IPS DF 6.9 (cell line): ENCODE data around the gene UTP14A.
A peak's percentile ranks its signal among the peaks of the same experiment; 100 is the strongest.

Experiments used
- DNase-seq: peaks from one replicate; pipeline ENCODE4 v3.0.0-alpha.2; 2013; ENCODE audit warnings: low read depth, low spot score
- H3K27ac ChIP-seq: one replicate; pipeline ENCODE4 v1.5.1; 2013; ENCODE audit warnings: low read length, control low read depth
- H3K27me3 ChIP-seq: 2 replicates; pipeline ENCODE4 v1.6.1; 2013; ENCODE audit warnings: mild to moderate bottlenecking, low read length; ENCODE audit not compliant: control insufficient read depth, insufficient read depth
- H3K36me3 ChIP-seq: 2 replicates; pipeline ENCODE4 v1.6.1; 2013; ENCODE audit warnings: low read length; ENCODE audit not compliant: control insufficient read depth, insufficient read depth
- H3K4me1 ChIP-seq: 2 replicates; pipeline ENCODE4 v1.6.1; 2013; ENCODE audit warnings: low read length; ENCODE audit not compliant: control insufficient read depth, insufficient read depth
- H3K4me3 ChIP-seq: 2 replicates; pipeline ENCODE4 v1.5.1; 2013; ENCODE audit warnings: mild to moderate bottlenecking, low read length
- H3K9me3 ChIP-seq: 2 replicates; pipeline ENCODE4 v1.6.1; 2013; ENCODE audit warnings: low read length, inconsistent platforms; ENCODE audit not compliant: control insufficient read depth, insufficient read depth
- WGBS: extraction: QIAGEN DNeasy Blood & Tissue Kit; methylation state at CpG from one replicate; pipeline ENCODE4 v1.1.7; 2013; ENCODE audit warnings: mixed read lengths, missing lambda C conversion rate; ENCODE audit not compliant: insufficient read length, insufficient coverage; 5-methylcytosine and 5-hydroxymethylcytosine counted together

UTP14A gene

DNA sequence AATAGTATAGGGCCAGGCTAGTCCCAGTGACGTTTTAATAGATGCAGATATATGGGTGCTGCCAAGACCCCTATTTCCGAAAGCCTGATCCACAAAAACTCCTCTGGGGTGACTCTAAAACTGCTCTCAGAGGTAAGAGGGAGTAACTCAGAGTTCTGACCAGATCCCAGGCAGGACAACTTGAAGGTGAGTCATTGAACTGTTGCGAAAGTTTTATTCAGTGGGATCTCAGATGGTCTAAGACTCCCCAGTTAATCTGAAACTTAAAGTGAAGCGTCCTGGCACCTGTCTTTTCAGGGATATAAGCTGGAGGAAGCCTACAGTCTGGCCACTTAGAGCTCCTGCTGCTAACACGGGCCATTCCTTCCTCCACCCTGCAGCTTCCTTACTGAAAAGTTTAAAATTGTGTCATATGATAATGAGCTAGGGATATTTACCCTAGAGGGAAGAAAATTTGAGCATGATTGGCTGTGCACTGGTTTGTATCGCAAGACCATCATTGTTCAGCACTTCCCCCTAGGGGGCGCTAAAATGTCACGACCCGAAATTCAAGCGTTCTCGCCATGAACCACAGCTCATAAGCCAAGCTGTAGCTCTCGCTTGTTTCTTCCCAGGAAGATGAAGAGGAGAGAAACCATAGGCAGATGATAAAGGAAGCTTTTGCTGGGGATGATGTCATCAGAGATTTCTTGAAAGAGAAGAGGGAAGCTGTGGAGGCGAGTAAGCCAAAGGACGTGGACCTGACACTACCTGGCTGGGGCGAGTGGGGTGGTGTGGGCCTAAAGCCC is 19.5 kb downstream of the UTP14A start:
- no peaks in the 10 kb centered on the region for H3K4me1 ChIP-seq
- DNase-seq = no peak
- H3K27ac ChIP-seq = no peak overlapping the region
- no peaks in the 10 kb centered on the region for H3K27me3 ChIP-seq
- H3K36me3 ChIP-seq = peaks cover 7% of the 10 kb centered on the region; the same call in 1 of the 2 replicates
- no peaks in the 10 kb centered on the region for H3K9me3 ChIP-seq
- WGBS = no CpG with 5 or more reads among the region's 15 CpGs
- no peak overlapping the region for H3K4me3 ChIP-seq

- H3K4me3 ChIP-seq = peak overlapping the region; percentile 94; the same call in 1 of the 2 replicates
- H3K9me3 ChIP-seq = no peaks in the 10 kb centered on the region
- H3K36me3 ChIP-seq = peaks cover 3% of the 10 kb centered on the region; the same call in 1 of the 2 replicates
- H3K27ac ChIP-seq = no peak overlapping the region
- H3K27me3 ChIP-seq = peaks cover 31% of the 10 kb centered on the region
- no peak for DNase-seq
- WGBS = no CpG with 5 or more reads among the region's 13 CpGs
- 0 out of 2 replicates have a peak, but pooled peaks cover 1% of the 10 kb centered on the region for H3K4me1 ChIP-seq
Observed at GRCh38 chrX:129930941-129931410, 25.0 kb downstream of the UTP14A start.

- peaks cover 32% of the 10 kb centered on the region for H3K27me3 ChIP-seq
- H3K4me3 ChIP-seq = peak overlapping the region; percentile 94; the same call in 1 of the 2 replicates
- no CpG with 5 or more reads among the region's 41 CpGs for WGBS
- no peaks in the 10 kb centered on the region for H3K36me3 ChIP-seq
- 0 out of 2 replicates have a peak, but pooled peaks cover 1% of the 10 kb centered on the region for H3K4me1 ChIP-seq
- H3K9me3 ChIP-seq = no peaks in the 10 kb centered on the region
- no peak overlapping the region for H3K27ac ChIP-seq
- DNase-seq = no peak
Observed at GRCh38 chrX:129931411-129932015, 25.5 kb downstream of the UTP14A start.

- Histone ChIP-seq H3K4me1 (0 out of 2 replicates have a peak, but pooled peaks cover 1% of the 10 kb centered on the region), H3K9me3 (no peaks in the 10 kb centered on the region), H3K27ac (no peak overlapping the region), H3K4me3 (peak overlapping the region; percentile 94; the same call in 1 of the 2 replicates), H3K27me3 (peaks cover 37% of the 10 kb centered on the region), H3K36me3 (no peaks in the 10 kb centered on the region)
- no peak for DNase-seq
- no CpG with 5 or more reads among the region's 97 CpGs for WGBS
Observed at GRCh38 chrX:129932016-129932820, 26.3 kb downstream of the UTP14A start.

DNA sequence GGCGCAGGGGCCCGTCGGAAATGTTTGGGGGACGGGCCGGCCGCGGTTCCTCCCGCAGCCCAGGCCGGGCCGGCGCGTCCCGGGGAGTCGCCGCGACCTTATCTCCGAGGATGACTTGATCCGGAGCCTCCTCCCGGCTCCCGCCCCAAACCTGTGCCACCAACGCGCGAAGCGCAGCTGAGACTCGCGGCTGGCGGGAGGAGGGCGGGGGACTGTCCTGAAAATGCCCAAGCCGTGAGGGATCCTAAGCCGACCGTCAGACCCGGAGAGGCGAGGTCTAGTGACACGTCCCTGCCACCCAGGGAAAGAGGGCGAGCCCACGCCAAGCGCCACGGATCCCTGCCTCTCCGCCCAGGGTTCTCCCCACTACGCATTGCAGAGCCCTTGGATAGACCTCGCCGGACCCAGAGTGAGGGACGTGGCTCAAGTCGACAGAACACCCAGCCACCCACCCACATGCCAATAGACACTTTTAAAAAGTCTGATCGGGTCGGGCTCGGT is 26.9 kb downstream of the UTP14A start:
- 0 out of 2 replicates have a peak, but pooled peaks cover 1% of the 10 kb centered on the region for H3K4me1 ChIP-seq
- peaks cover 37% of the 10 kb centered on the region for H3K27me3 ChIP-seq
- H3K9me3 ChIP-seq = no peaks in the 10 kb centered on the region
- DNase-seq = no peak
- H3K27ac ChIP-seq = no peak overlapping the region
- no peaks in the 10 kb centered on the region for H3K36me3 ChIP-seq
- WGBS = no CpG with 5 or more reads among the region's 47 CpGs
- H3K4me3 ChIP-seq = peak overlapping the region; percentile 70; the same call in 1 of the 2 replicates

DNA sequence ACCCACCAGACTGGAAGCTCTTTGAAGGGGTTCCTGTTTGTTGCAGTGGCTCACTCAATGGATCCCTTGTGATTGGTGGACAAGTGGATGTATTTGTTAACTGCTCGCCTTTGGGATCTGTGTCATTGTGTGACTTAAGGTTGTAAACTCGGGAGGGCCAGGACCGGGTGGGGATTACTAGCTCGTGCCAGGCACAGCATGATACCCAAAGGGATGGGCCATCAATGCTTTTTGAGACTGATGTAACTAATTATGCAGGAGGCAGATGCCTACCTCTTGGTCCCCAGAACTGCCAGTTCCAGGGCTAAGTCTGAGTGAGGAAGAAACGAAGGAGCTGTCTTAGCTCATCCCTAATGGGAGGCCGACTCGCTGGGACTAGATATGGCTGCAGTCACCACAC is 27.7 kb downstream of the UTP14A start:
- no peak for DNase-seq
- 0 out of 2 replicates have a peak, but pooled peaks cover 1% of the 10 kb centered on the region for H3K4me1 ChIP-seq
- peaks cover 37% of the 10 kb centered on the region for H3K27me3 ChIP-seq
- no peak overlapping the region for H3K27ac ChIP-seq
- WGBS = no CpG with 5 or more reads among the region's 7 CpGs
- no peaks in the 10 kb centered on the region for H3K36me3 ChIP-seq
- H3K9me3 ChIP-seq = no peaks in the 10 kb centered on the region
- no peak overlapping the region for H3K4me3 ChIP-seq

GRCh38 chrX:129934461-129934860 is 28.5 kb downstream of the UTP14A start:
- 0 out of 2 replicates have a peak, but pooled peaks cover 1% of the 10 kb centered on the region for H3K4me1 ChIP-seq
- H3K27ac ChIP-seq = no peak overlapping the region
- no CpG with 5 or more reads among the region's 10 CpGs for WGBS
- H3K9me3 ChIP-seq = no peaks in the 10 kb centered on the region
- H3K4me3 ChIP-seq = no peak overlapping the region
- peaks cover 37% of the 10 kb centered on the region for H3K27me3 ChIP-seq
- H3K36me3 ChIP-seq = no peaks in the 10 kb centered on the region
- no peak for DNase-seq

GRCh38 chrX:129934952-129935351 is 29.0 kb downstream of the UTP14A start:
- Histone ChIP-seq H3K27ac (no peak overlapping the region), H3K27me3 (peaks cover 40% of the 10 kb centered on the region), H3K9me3 (no peaks in the 10 kb centered on the region), H3K36me3 (no peaks in the 10 kb centered on the region), H3K4me3 (no peak overlapping the region), H3K4me1 (0 out of 2 replicates have a peak, but pooled peaks cover 1% of the 10 kb centered on the region)
- no peak for DNase-seq
- WGBS = no CpG with 5 or more reads among the region's 5 CpGs

- H3K27me3 ChIP-seq = peaks cover 39% of the 10 kb centered on the region
Observed at GRCh38 chrX:129938081-129938480, 32.1 kb downstream of the UTP14A start.

GRCh38 chrX:129939986-129940385 is 34.0 kb downstream of the UTP14A start:
- H3K27ac ChIP-seq = no peak overlapping the region
- H3K27me3 ChIP-seq = peaks cover 21% of the 10 kb centered on the region
- no peak for DNase-seq
- H3K4me1 ChIP-seq = no peaks in the 10 kb centered on the region
- no peaks in the 10 kb centered on the region for H3K9me3 ChIP-seq
- WGBS = no CpG with 5 or more reads among the region's 8 CpGs
- H3K36me3 ChIP-seq = no peaks in the 10 kb centered on the region
- H3K4me3 ChIP-seq = no peak overlapping the region

More at GRCh38 chrX:129938081-129938480, 32.1 kb downstream of the UTP14A start:
- Histone ChIP-seq H3K36me3 (no peaks in the 10 kb centered on the region), H3K4me1 (no peaks in the 10 kb centered on the region), H3K9me3 (no peaks in the 10 kb centered on the region), H3K27ac (no peak overlapping the region), H3K4me3 (no peak overlapping the region)
- no CpG with 5 or more reads among the region's 4 CpGs for WGBS
- no peak for DNase-seq
